PC-3 (cell line): ENCODE measurements around the gene COPZ1. TPM values are rescaled to one million over a fixed set of nuclear protein-coding genes. Genes with fewer than 3 reads are reported as not detected.
A peak's percentile ranks its signal among the peaks of the same experiment; 100 is the strongest.

Experiments used
- ATAC-seq: fragments of 200-7000 bp; cut with Tn5 transposase; 2 replicates; pipeline ENCODE4 v1.9.1; 2020; ENCODE audit warnings: mild to moderate bottlenecking, moderate library complexity
- BruUV-seq: library from RNA; stranded (reverse); fragments of 400-500 nt; replicated peaks from 2 replicates; lab custom pipeline; 2021; lab: Mats Ljungman, UMichigan
- CTCF ChIA-PET: fragments of 300-600 bp; sonication (Branson Sonifier 250); formaldehyde crosslinking; loops from one replicate; lab custom pipeline; 2022; ENCODE audit warnings: antibody characterized with exemption; lab: Charles Lee
- POLR2A ChIA-PET: fragments of 300-600 bp; sonication (Branson Sonifier 250); formaldehyde crosslinking; loops from one replicate; lab custom pipeline; 2022; ENCODE audit warnings: antibody characterized with exemption; ENCODE audit not compliant: unreplicated experiment; lab: Charles Lee
- DNase-seq: peaks from one replicate; pipeline ENCODE4 v3.0.0-alpha.2; 2015
- H2AFZ ChIP-seq: fragments of 300-600 bp; sonication (generic); 2 replicates; pipeline ENCODE4 v1.6.0; 2016; ENCODE audit warnings: antibody characterized with exemption, low read length
- H3F3A ChIP-seq: fragments of 300-600 bp; sonication (generic); one replicate; pipeline ENCODE4 v1.6.0; 2017; ENCODE audit warnings: antibody characterized with exemption, low read length, control low read depth, mild to moderate bottlenecking; ENCODE audit not compliant: unreplicated experiment
- H3K27ac ChIP-seq: fragments of 300-600 bp; sonication (generic); 2 replicates; pipeline ENCODE4 v1.5.1; 2016; ENCODE audit warnings: mild to moderate bottlenecking, low read length
- H3K27me3 ChIP-seq: fragments of 300-600 bp; sonication (generic); 2 replicates; pipeline ENCODE4 v1.6.1; 2016; ENCODE audit warnings: low read length, mixed read lengths
- H3K36me3 ChIP-seq: fragments of 300-600 bp; sonication (generic); 2 replicates; pipeline ENCODE4 v1.6.1; 2016; ENCODE audit warnings: low read depth, mixed run types, low read length, mixed read lengths
- H3K4me1 ChIP-seq: fragments of 300-600 bp; sonication (generic); 2 replicates; pipeline ENCODE4 v1.5.1; 2016; ENCODE audit warnings: low read length; ENCODE audit not compliant: insufficient read depth
- H3K4me2 ChIP-seq: fragments of 300-600 bp; sonication (generic); 2 replicates; pipeline ENCODE4 v1.6.0; 2016; ENCODE audit warnings: low read length
- H3K4me3 ChIP-seq: fragments of 300-600 bp; sonication (generic); 2 replicates; pipeline ENCODE4 v1.5.1; 2016; ENCODE audit warnings: mild to moderate bottlenecking, low read length, mixed read lengths
- H3K79me2 ChIP-seq: fragments of 300-600 bp; sonication (generic); 2 replicates; pipeline ENCODE4 v1.6.1; 2017; ENCODE audit warnings: low read length, mixed read lengths
- H3K9ac ChIP-seq: fragments of 300-600 bp; sonication (generic); 2 replicates; pipeline ENCODE4 v1.6.0; 2016; ENCODE audit warnings: mild to moderate bottlenecking, low read length
- H3K9me2 ChIP-seq: fragments of 300-600 bp; sonication (generic); replicated peaks from 2 replicates; pipeline ENCODE4 v1.6.1; 2016; ENCODE audit warnings: mixed run types, low read length, mixed read lengths
- H3K9me3 ChIP-seq: fragments of 300-600 bp; sonication (generic); 2 replicates; pipeline ENCODE4 v1.6.1; 2016; ENCODE audit warnings: low read length, mixed read lengths
- H4K20me1 ChIP-seq: fragments of 300-600 bp; sonication (generic); 2 replicates; pipeline ENCODE4 v1.6.1; 2016; ENCODE audit warnings: low read length, mixed read lengths
- EZH2 ChIP-seq: fragments of 300-600 bp; sonication (generic); IDR thresholded peaks from one replicate; pipeline ENCODE4 v1.6.1; 2017; ENCODE audit warnings: antibody characterized with exemption, mild to moderate bottlenecking, low read length; ENCODE audit not compliant: unreplicated experiment
- EZH2phosphoT487 ChIP-seq: fragments of 300-600 bp; sonication (generic); IDR thresholded peaks from 2 replicates; pipeline ENCODE4 v1.6.1; 2018; ENCODE audit warnings: mild to moderate bottlenecking, antibody characterized with exemption, low read length, borderline replicate concordance
- intact Hi-C: fragments of 100-400 bp; cut with micrococcal nuclease; formaldehyde crosslinking; loops from 2 replicates; pipeline ENCODE4 v1.9.0; 2023
- total RNA-seq: library from RNA; depleted of rRNA; stranded (reverse); fragments of >200 nt; gene quantifications from 2 replicates; pipeline ENCODE4 v1.2.3, GENCODE V29; 2014
- TF ChIP-seq, protein P1 (sequence below): fragments of 300-600 bp; sonication (generic); conservative IDR thresholded peaks from 2 replicates; pipeline ENCODE4 v1.5.1; 2017; ENCODE audit warnings: antibody characterized with exemption, low read depth, mild to moderate bottlenecking, low read length

The COPZ1 gene
- total RNA-seq, 1 experiment from 2014 or later = 121 TPM

- intact Hi-C loops = loop anchor here (1.0 kb wide), 1 partner anchor 11 kb away; no protein-coding TSS in a partner anchor
- Histone ChIP-seq H2AFZ (peak overlapping the region; percentile 95), H3F3A (no peaks in the 10 kb centered on the region), H3K4me2 (peak overlapping the region; percentile 96), H3K27me3 (no peaks in the 10 kb centered on the region), H3K9me2 (no peaks in the 10 kb centered on the region), H3K79me2 (no peaks in the 10 kb centered on the region), H3K4me1 (peaks cover 23% of the 10 kb centered on the region), H3K9ac (peak overlapping the region; percentile 55), H3K4me3 (peak overlapping the region; percentile 73), H3K9me3 (no peaks in the 10 kb centered on the region), H3K27ac (no peak overlapping the region; the same call in 1 of the 2 replicates), H3K36me3 (no peaks in the 10 kb centered on the region), H4K20me1 (no peaks in the 10 kb centered on the region)
- ATAC-seq (peak; percentile 92), DNase-seq (peak; percentile 71)
- BruUV-seq = no TSS peak
- POLR2A ChIA-PET = interaction anchor here (0.6 to 0.7 kb wide), 2 partner anchors 16 to 535 kb away, joined by 3 read pairs; no protein-coding TSS in a partner anchor
- CTCF ChIA-PET = interaction anchor here (0.6 to 2.7 kb wide), 7 partner anchors 8 to 1276 kb away, joined by 3 to 26 read pairs (median 4); no protein-coding TSS in a partner anchor
- no peak for TF ChIP-seq EZH2phosphoT487
- TF ChIP-seq, protein P1, sequence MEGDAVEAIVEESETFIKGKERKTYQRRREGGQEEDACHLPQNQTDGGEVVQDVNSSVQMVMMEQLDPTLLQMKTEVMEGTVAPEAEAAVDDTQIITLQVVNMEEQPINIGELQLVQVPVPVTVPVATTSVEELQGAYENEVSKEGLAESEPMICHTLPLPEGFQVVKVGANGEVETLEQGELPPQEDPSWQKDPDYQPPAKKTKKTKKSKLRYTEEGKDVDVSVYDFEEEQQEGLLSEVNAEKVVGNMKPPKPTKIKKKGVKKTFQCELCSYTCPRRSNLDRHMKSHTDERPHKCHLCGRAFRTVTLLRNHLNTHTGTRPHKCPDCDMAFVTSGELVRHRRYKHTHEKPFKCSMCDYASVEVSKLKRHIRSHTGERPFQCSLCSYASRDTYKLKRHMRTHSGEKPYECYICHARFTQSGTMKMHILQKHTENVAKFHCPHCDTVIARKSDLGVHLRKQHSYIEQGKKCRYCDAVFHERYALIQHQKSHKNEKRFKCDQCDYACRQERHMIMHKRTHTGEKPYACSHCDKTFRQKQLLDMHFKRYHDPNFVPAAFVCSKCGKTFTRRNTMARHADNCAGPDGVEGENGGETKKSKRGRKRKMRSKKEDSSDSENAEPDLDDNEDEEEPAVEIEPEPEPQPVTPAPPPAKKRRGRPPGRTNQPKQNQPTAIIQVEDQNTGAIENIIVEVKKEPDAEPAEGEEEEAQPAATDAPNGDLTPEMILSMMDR = no peak
- no peak for TF ChIP-seq EZH2
These were observed 54.0 kb downstream of the COPZ1 start for GRCh38 chr12:54378796-54379397.

- Histone ChIP-seq H3K9me2 (no peaks in the 10 kb centered on the region), H3K36me3 (no peaks in the 10 kb centered on the region), H3K9ac (peak overlapping the region; percentile 54), H2AFZ (peak overlapping the region; percentile 95), H3K4me2 (peak overlapping the region; percentile 96), H3K27ac (peak overlapping the region; percentile 37; the same call in 1 of the 2 replicates), H4K20me1 (no peaks in the 10 kb centered on the region), H3F3A (no peaks in the 10 kb centered on the region), H3K9me3 (no peaks in the 10 kb centered on the region), H3K79me2 (no peaks in the 10 kb centered on the region), H3K4me1 (peaks cover 16% of the 10 kb centered on the region), H3K27me3 (no peaks in the 10 kb centered on the region), H3K4me3 (peak overlapping the region; percentile 73)
- peak; percentile 94 for DNase-seq
- BruUV-seq = TSS peak; percentile 61
- intact Hi-C loops = loop anchor here (1.0 kb wide), 1 partner anchor 11 kb away; no protein-coding TSS in a partner anchor
- CTCF ChIA-PET = interaction anchor here (0.6 to 2.7 kb wide), 7 partner anchors 8 to 1275 kb away, joined by 3 to 26 read pairs (median 4); no protein-coding TSS in a partner anchor
- POLR2A ChIA-PET = interaction anchor here (0.7 kb wide), 1 partner anchor 16 kb away, joined by 3 read pairs; no protein-coding TSS in a partner anchor
- TF ChIP-seq, protein P1 = peak; percentile 100
- TF ChIP-seq EZH2 (no peak), EZH2phosphoT487 (no peak)
- peak; percentile 80 for ATAC-seq
These were observed 54.7 kb downstream of the COPZ1 start for GRCh38 chr12:54379398-54380201.
